Endothelial cell of umbilical vein (primary cell): Measurements from ENCODE around the gene GNG2. TPM values are rescaled to one million over a fixed set of nuclear protein-coding genes. Genes with fewer than 3 reads are reported as not detected.

ENCODE experiments used
- BruUV-seq: library from RNA; stranded (reverse); fragments of 400-500 nt; replicated peaks from 2 replicates; lab custom pipeline; 2021; lab: Mats Ljungman, UMichigan
- CTCF ChIA-PET: fragments of 300-600, 350-600 bp; sonication (Branson Sonifier 250); formaldehyde crosslinking; loops from one replicate; lab custom pipeline; 2021; ENCODE audit warnings: antibody characterized with exemption, inconsistent platforms; lab: Charles Lee
- POLR2A ChIA-PET: fragments of 300-600, 350-600 bp; sonication (Branson Sonifier 250); formaldehyde crosslinking; loops from one replicate; lab custom pipeline; 2021; ENCODE audit warnings: antibody characterized with exemption, inconsistent platforms; lab: Charles Lee
- DNase-seq: peaks from one replicate; pipeline ENCODE4 v3.0.0-alpha.2; 2011; ENCODE audit warnings: low read depth, low spot score
- FAIRE-seq: peaks from 2 replicates; lab custom pipeline; 2011; peaks lifted over from hg19 to GRCh38; lab: Jason Lieb, UNC
- H2AFZ ChIP-seq: 2 replicates; pipeline ENCODE4 v1.6.0; 2012; ENCODE audit warnings: low read depth, low read length, control low read depth, inconsistent platforms
- H3K27ac ChIP-seq: 2 replicates; pipeline ENCODE4 v1.5.1; 2011; ENCODE audit warnings: low read depth, mild to moderate bottlenecking, control low read depth, low read length, moderate library complexity; ENCODE audit not compliant: insufficient read depth
- H3K27me3 ChIP-seq, 2 experiments: 2 replicates each; pipeline versions ENCODE4 v1.6.0 to v1.6.1; 2011; ENCODE audit warnings: low read length in 2 of 2, mixed read lengths in 1 of 2; ENCODE audit not compliant: control insufficient read depth in 2 of 2, insufficient read depth in 2 of 2
- H3K36me3 ChIP-seq, 2 experiments: 2 replicates in 1 of 2; 3 replicates in 1 of 2; pipeline ENCODE4 v1.5.1; 2011; ENCODE audit warnings: low read length in 2 of 2, mild to moderate bottlenecking in 1 of 2, moderate library complexity in 1 of 2; ENCODE audit not compliant: control insufficient read depth in 2 of 2, insufficient read depth in 2 of 2; ENCODE audit errors: extremely low read depth in 1 of 2
- H3K4me1 ChIP-seq: 3 replicates; pipeline ENCODE4 v1.5.1; 2011; ENCODE audit warnings: mild to moderate bottlenecking, low read length; ENCODE audit not compliant: control insufficient read depth, insufficient read depth; ENCODE audit errors: extremely low read depth
- H3K4me2 ChIP-seq: 2 replicates; pipeline ENCODE4 v1.6.1; 2011; ENCODE audit warnings: low read length, control low read depth, mixed read lengths; ENCODE audit not compliant: insufficient read depth
- H3K4me3 ChIP-seq, 3 experiments: fragments of 200-600 bp in 1 of 3; sonication (generic), shearing (Covaris generic) in 1 of 3; replicated peaks in 1 of 3; 2 replicates each; pipeline ENCODE4 v1.5.1; 2011 to 2016; ENCODE audit warnings: control low read depth in 3 of 3, low read length in 3 of 3, mild to moderate bottlenecking in 2 of 3, inconsistent platforms in 1 of 3, low read depth in 1 of 3, moderate library complexity in 1 of 3; ENCODE audit not compliant: insufficient read depth in 1 of 3
- H3K79me2 ChIP-seq: 2 replicates; pipeline ENCODE4 v1.6.0; 2012; ENCODE audit warnings: low read length, inconsistent platforms; ENCODE audit not compliant: control insufficient read depth, insufficient read depth
- H3K9ac ChIP-seq: replicated peaks from 2 replicates; pipeline ENCODE3; 2011; ENCODE audit warnings: low read length, control low read depth; ENCODE audit not compliant: insufficient read depth; ENCODE audit errors: extremely low read depth
- H3K9me1 ChIP-seq: replicated peaks from 3 replicates; pipeline ENCODE4 v1.6.0; 2011; ENCODE audit warnings: mild to moderate bottlenecking, low read length; ENCODE audit not compliant: control insufficient read depth, insufficient read depth; ENCODE audit errors: extremely low read depth
- H3K9me3 ChIP-seq: replicated peaks from 2 replicates; pipeline ENCODE4 v1.5.1; 2012; ENCODE audit warnings: low read length, inconsistent platforms; ENCODE audit not compliant: control insufficient read depth, insufficient read depth
- H4K20me1 ChIP-seq: replicated peaks from 2 replicates; pipeline ENCODE3; 2011; ENCODE audit warnings: mild to moderate bottlenecking, low read length; ENCODE audit not compliant: control insufficient read depth, insufficient read depth; ENCODE audit errors: extremely low read depth
- CTCF ChIP-seq, 2 donors: IDR thresholded peaks; 1 replicate in 1 of 2; 2 replicates in 1 of 2; pipeline ENCODE4 v1.5.1; 2011; ENCODE audit warnings: low read length in 2 of 2, mild to moderate bottlenecking in 2 of 2, moderate library complexity in 2 of 2, control low read depth in 1 of 2, inconsistent platforms in 1 of 2, low read depth in 1 of 2; ENCODE audit not compliant: insufficient read depth in 1 of 2; ENCODE audit errors: extremely low read depth in 1 of 2
- EZH2 ChIP-seq: IDR thresholded peaks from 2 replicates; pipeline ENCODE4 v1.6.1; 2012; ENCODE audit warnings: borderline replicate concordance, low read depth, mild to moderate bottlenecking, moderate library complexity, low read length, inconsistent platforms; ENCODE audit not compliant: severe bottlenecking
- FOS ChIP-seq: IDR thresholded peaks from 2 replicates; pipeline ENCODE4 v1.6.1; 2011; ENCODE audit warnings: mild to moderate bottlenecking, low read length, moderate library complexity, borderline replicate concordance; ENCODE audit not compliant: insufficient read depth
- GATA2 ChIP-seq: IDR thresholded peaks from 2 replicates; pipeline ENCODE4 v1.7.0; 2011; ENCODE audit warnings: low read depth, mild to moderate bottlenecking, moderate library complexity, mixed read lengths, low read length; ENCODE audit not compliant: insufficient read length, insufficient read depth
- JUN ChIP-seq: IDR thresholded peaks from 2 replicates; pipeline ENCODE4 v1.6.1; 2011; ENCODE audit warnings: borderline replicate concordance, low read depth; ENCODE audit not compliant: insufficient read length, insufficient read depth
- MYC ChIP-seq: IDR thresholded peaks from one replicate; pipeline ENCODE4 v1.6.1; 2011; ENCODE audit warnings: mild to moderate bottlenecking, low read depth, low read length
- POLR2A ChIP-seq: IDR thresholded peaks from 2 replicates; pipeline ENCODE4 v1.6.1; 2012; ENCODE audit warnings: low read depth, mild to moderate bottlenecking, control low read depth, low read length
- POLR2AphosphoS5 ChIP-seq: IDR thresholded peaks from 2 replicates; pipeline ENCODE4 v1.6.1; 2012; ENCODE audit warnings: low read depth, mild to moderate bottlenecking, control low read depth, low read length, moderate library complexity; ENCODE audit not compliant: insufficient read depth
- dilution Hi-C: fragments of 300-500 bp; cut with MboI; formaldehyde crosslinking; loops from one replicate; pipeline ENCODE4 v1.15.0; 2019; ENCODE audit warnings: low sequenced_read_pairs; ENCODE audit not compliant: extremely low pct_ligation_motif_present
- intact Hi-C: fragments of 100-400 bp; cut with micrococcal nuclease; formaldehyde crosslinking; loops from one replicate; pipeline ENCODE4 v1.10.0; 2022
- polyA plus RNA-seq, 4 experiments: library from polyadenylated mRNA; depleted of rRNA in 3 of 4; stranded (reverse) in 3 of 4; unstranded in 1 of 4; fragments of >200 nt; gene quantifications; 2 replicates each; pipeline versions ENCODE4 v1.2.1 to v1.2.3, GENCODE V29; 2011 to 2012; ENCODE audit warnings: missing spikeins in 1 of 4
- total RNA-seq: library from RNA; stranded (reverse); gene quantifications from 2 replicates; pipeline ENCODE4 v1.2.3, GENCODE V29; 2021
- TF ChIP-seq, protein P1 (sequence below): IDR thresholded peaks from 2 replicates; pipeline ENCODE4 v1.6.1; 2011; ENCODE audit not compliant: insufficient read depth, insufficient read length

GNG2 gene
- total and polyA plus RNA-seq, 2 donors (not counting 3 experiments of a cell fraction or from before 2014, with no cell fraction given) = not detected

DNA sequence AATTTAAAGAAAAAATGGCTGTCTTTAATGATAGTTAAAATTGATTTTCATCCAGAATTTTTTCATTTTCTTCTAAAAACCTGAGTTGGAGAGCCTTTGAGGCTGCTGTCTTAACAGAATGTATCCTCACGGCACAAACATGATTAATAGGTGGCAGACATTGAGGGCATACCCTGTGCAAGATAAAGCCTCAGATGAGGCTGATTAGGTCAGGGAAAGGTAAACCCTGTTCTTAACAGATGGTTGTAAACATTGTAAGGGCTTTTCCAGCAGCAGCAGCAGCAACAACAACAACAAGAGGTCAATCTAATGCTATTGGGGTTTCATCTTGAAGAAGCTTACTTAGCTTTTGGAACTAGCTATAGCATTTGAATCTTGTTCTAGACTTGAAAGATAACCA is 17.4 kb downstream of the GNG2 start:
- intact Hi-C loops = no loop called here
- BruUV-seq = no TSS peak
- TF ChIP-seq CTCF (IDR thresholded peaks at IDR 0.05; ENCODE audit: extremely low read depth in 1 of 2, insufficient read depth in 1 of 2, low read depth in 1 of 2, low read length in 2 of 2) (no peak), POLR2A (no peak), FOS (no peak), JUN (no peak), GATA2 (no peak), MYC (no peak), EZH2 (no peak), POLR2AphosphoS5 (no peak)
- TF ChIP-seq, protein P1, sequence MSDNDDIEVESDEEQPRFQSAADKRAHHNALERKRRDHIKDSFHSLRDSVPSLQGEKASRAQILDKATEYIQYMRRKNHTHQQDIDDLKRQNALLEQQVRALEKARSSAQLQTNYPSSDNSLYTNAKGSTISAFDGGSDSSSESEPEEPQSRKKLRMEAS = no peak

More for the DNA sequence above, 17.4 kb downstream of the GNG2 start:
- Histone ChIP-seq H3K27ac (no peak overlapping the region), H2AFZ (no peak overlapping the region), H3K9me3 (no peaks in the 10 kb centered on the region), H3K9me1 (no peaks in the 10 kb centered on the region), H3K36me3 (no peaks in the 10 kb centered on the region), H3K4me3 (no peak overlapping the region), H3K79me2 (no peaks in the 10 kb centered on the region), H3K27me3 (peaks cover 26 to 36% of the 10 kb centered on the region in 2 experiments), H3K4me2 (no peak overlapping the region), H3K9ac (no peak overlapping the region), H4K20me1 (no peaks in the 10 kb centered on the region), H3K4me1 (peaks cover 8% of the 10 kb centered on the region)
- dilution Hi-C loops = no loop called here
- DNase-seq = no peak
- POLR2A ChIA-PET = no interaction called here
- no peak for FAIRE-seq
- CTCF ChIA-PET = no interaction called here
